Activated CD8-positive, alpha-beta T cell treated with anti-CD3 and anti-CD28 coated beads, Interleukin-2, amount 10 ng/mL, durations not matched to agents 7 days and 5 days (primary cell): Measurements from ENCODE around the gene TMEM175. TPM values are rescaled to one million over a fixed set of nuclear protein-coding genes. Genes with fewer than 3 reads are reported as not detected.
A peak's percentile ranks its signal among the peaks of the same experiment; 100 is the strongest.
"Not testable (repeated sequence)": the region's sequence is repeated elsewhere in the genome, so short reads cannot be mapped to it uniquely, and the experiment has no call there.

ENCODE experiments used
- ATAC-seq: fragments of 150-1000 bp; cut with Tn5 transposase; one replicate; pipeline ENCODE4 v1.10.0; 2021; ENCODE audit warnings: moderate library complexity
- CTCF ChIA-PET: fragments of 350-600 bp; sonication (Branson Sonifier 250); formaldehyde crosslinking; loops from one replicate; lab custom pipeline; 2021; ENCODE audit warnings: antibody characterized with exemption; lab: Charles Lee
- POLR2A ChIA-PET: fragments of 350-600 bp; sonication (Branson Sonifier 250); formaldehyde crosslinking; loops from one replicate; lab custom pipeline; 2021; ENCODE audit warnings: antibody characterized with exemption; lab: Charles Lee
- DNase-seq: peaks from one replicate; pipeline ENCODE4 v3.0.0-alpha.2; 2020
- H3K27ac Mint-ChIP-seq: one replicate; pipeline ENCODE4 v1.8.0; 2021; ENCODE audit warnings: mild to moderate bottlenecking, mixed read lengths
- H3K27me3 Mint-ChIP-seq: one replicate; pipeline ENCODE4 v1.8.0; 2021; ENCODE audit warnings: low read depth, mixed read lengths
- H3K36me3 Mint-ChIP-seq: one replicate; pipeline ENCODE4 v1.8.0; 2021; ENCODE audit warnings: low read depth, mixed read lengths
- H3K4me1 Mint-ChIP-seq: one replicate; pipeline ENCODE4 v1.8.0; 2021; ENCODE audit warnings: low read depth, mixed read lengths
- H3K4me3 Mint-ChIP-seq: one replicate; pipeline ENCODE4 v1.8.0; 2021; ENCODE audit warnings: mild to moderate bottlenecking, mixed read lengths
- H3K9me3 Mint-ChIP-seq: one replicate; pipeline ENCODE4 v1.8.0; 2022; ENCODE audit warnings: mixed read lengths; ENCODE audit not compliant: insufficient read depth
- total RNA-seq, 2 experiments: library from RNA; stranded (reverse); gene quantifications; one replicate each; pipeline ENCODE4 v1.2.3, GENCODE V29; 2021

The TMEM175 gene
- total RNA-seq, 2 experiments from 2014 or later = 27.2 to 30.1 TPM

DNA sequence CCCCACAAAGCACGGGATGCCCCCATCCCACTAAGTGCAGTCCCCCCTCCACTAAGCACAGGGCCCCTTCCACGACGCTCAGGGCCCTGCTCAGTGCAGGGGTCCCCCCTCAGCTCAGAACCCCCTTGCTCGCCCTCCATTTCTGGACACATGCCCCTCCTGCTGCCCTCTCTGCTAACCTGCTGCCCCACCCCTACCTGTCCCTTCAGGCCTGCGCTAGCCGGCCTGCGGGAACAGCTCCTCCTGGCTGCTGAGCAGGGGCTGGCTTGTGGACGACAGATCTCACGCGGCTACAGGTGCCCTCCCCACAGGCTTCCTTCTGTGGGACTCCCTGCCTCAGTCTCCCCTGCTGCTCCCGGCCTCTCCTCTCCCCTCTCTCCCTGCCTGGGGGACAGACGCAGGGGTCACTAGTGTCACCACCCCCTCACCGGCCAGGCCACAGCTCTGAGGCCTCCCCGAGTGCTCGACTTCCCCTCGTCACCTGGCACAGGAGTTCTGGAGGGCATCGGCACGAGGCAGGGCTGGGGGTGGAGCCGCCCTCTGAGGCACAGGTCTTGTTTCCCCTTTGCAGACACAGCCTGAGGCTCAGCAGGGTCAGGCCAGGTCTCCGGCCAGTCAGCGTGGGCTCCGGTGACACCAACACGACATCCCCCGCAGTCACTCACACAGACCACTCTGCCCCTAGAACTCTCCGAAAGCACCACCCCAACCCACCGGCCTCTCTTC lies 21.7 kb upstream of the TMEM175 start:
- Mint-ChIP-seq H3K36me3 (peaks cover 42% of the 10 kb centered on the region), H3K4me3 (no peak overlapping the region), H3K4me1 (peaks cover 9% of the 10 kb centered on the region), H3K27me3 (no peaks in the 10 kb centered on the region), H3K9me3 (no peaks in the 10 kb centered on the region), H3K27ac (no peak overlapping the region)
- DNase-seq (no peak), ATAC-seq (no peak)
- CTCF ChIA-PET = no interaction called here
- POLR2A ChIA-PET = no interaction called here

DNA sequence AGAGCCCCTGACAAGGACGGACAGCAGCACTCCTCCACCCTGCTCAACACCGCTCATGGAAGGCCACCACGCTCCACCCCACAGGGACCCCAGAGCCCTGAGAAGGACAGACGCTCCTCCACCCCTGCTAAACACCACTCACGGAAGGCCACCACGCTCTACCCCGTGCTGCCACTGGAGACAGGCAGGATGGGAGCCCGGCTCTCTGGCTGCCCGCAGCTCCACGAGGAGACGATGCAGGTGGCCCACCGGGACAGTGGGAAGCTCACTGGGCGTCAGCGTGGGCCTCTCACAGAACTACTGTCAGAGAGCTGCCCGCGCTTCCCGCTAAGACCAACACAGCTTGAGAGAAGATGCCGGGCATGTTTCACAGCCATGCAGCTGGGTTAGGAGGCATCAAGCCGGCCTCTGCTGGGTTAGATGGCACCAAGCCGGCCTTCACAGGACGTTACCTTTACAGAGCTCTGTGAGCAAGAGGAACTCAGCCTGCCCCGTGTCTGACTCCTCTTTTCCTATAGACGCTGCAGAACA lies 21.0 kb upstream of the TMEM175 start:
- Mint-ChIP-seq H3K27ac (no peak overlapping the region), H3K36me3 (peaks cover 34% of the 10 kb centered on the region), H3K4me1 (peaks cover 14% of the 10 kb centered on the region), H3K4me3 (no peak overlapping the region), H3K27me3 (no peaks in the 10 kb centered on the region), H3K9me3 (no peaks in the 10 kb centered on the region)
- ATAC-seq (no peak), DNase-seq (no peak)
- POLR2A ChIA-PET = no interaction called here
- CTCF ChIA-PET = no interaction called here

- DNase-seq (no peak), ATAC-seq (no peak)
- H3K9me3 Mint-ChIP-seq = no peaks in the 10 kb centered on the region
- peak overlapping the region; percentile 37 for H3K27ac Mint-ChIP-seq
- H3K36me3 Mint-ChIP-seq = peaks cover 27% of the 10 kb centered on the region
- H3K4me3 Mint-ChIP-seq = no peak overlapping the region
- peaks cover 20% of the 10 kb centered on the region for H3K4me1 Mint-ChIP-seq
- ChIA-PET POLR2A (no interaction called here), CTCF (no interaction called here)
- H3K27me3 Mint-ChIP-seq = no peaks in the 10 kb centered on the region
These were observed 20.3 kb upstream of the TMEM175 start for GRCh38 chr4:911871-912490.

GRCh38 chr4:912548-913279 lies 19.5 kb upstream of the TMEM175 start:
- H3K27me3 Mint-ChIP-seq = no peaks in the 10 kb centered on the region
- peak overlapping the region; percentile 28 for H3K27ac Mint-ChIP-seq
- CTCF ChIA-PET = no interaction called here
- peaks cover 32% of the 10 kb centered on the region for H3K36me3 Mint-ChIP-seq
- ATAC-seq (no peak), DNase-seq (no peak)
- peaks cover under 1% of the 10 kb centered on the region for H3K9me3 Mint-ChIP-seq
- POLR2A ChIA-PET = no interaction called here
- no peak overlapping the region for H3K4me3 Mint-ChIP-seq
- peaks cover 25% of the 10 kb centered on the region for H3K4me1 Mint-ChIP-seq

- Mint-ChIP-seq H3K36me3 (peaks cover 32% of the 10 kb centered on the region), H3K27ac (no peak overlapping the region), H3K9me3 (peaks cover 6% of the 10 kb centered on the region), H3K27me3 (no peaks in the 10 kb centered on the region), H3K4me1 (peaks cover 30% of the 10 kb centered on the region), H3K4me3 (no peak overlapping the region)
- ChIA-PET CTCF (no interaction called here), POLR2A (no interaction called here)
- no peak for DNase-seq
- no peak for ATAC-seq
These were observed 19.0 kb upstream of the TMEM175 start for GRCh38 chr4:913280-913618.

GRCh38 chr4:914531-914930 lies 17.7 kb upstream of the TMEM175 start:
- no peaks in the 10 kb centered on the region for H3K27me3 Mint-ChIP-seq
- no peak overlapping the region for H3K27ac Mint-ChIP-seq
- H3K4me3 Mint-ChIP-seq = no peak overlapping the region
- no peak for ATAC-seq
- peaks cover 31% of the 10 kb centered on the region for H3K4me1 Mint-ChIP-seq
- peaks cover 30% of the 10 kb centered on the region for H3K36me3 Mint-ChIP-seq
- ChIA-PET CTCF (no interaction called here), POLR2A (no interaction called here)
- H3K9me3 Mint-ChIP-seq = peaks cover 7% of the 10 kb centered on the region
- DNase-seq = no peak

- peak overlapping the region; percentile 16 for H3K4me3 Mint-ChIP-seq
- H3K36me3 Mint-ChIP-seq = peaks cover 32% of the 10 kb centered on the region
- H3K4me1 Mint-ChIP-seq = peaks cover 33% of the 10 kb centered on the region
- ChIA-PET POLR2A (no interaction called here), CTCF (no interaction called here)
- DNase-seq (no peak), ATAC-seq (peak; percentile 38)
- H3K9me3 Mint-ChIP-seq = peaks cover 7% of the 10 kb centered on the region
- H3K27me3 Mint-ChIP-seq = no peaks in the 10 kb centered on the region
- H3K27ac Mint-ChIP-seq = peak overlapping the region; percentile 76
These were observed 17.2 kb upstream of the TMEM175 start for GRCh38 chr4:915041-915474.

DNA sequence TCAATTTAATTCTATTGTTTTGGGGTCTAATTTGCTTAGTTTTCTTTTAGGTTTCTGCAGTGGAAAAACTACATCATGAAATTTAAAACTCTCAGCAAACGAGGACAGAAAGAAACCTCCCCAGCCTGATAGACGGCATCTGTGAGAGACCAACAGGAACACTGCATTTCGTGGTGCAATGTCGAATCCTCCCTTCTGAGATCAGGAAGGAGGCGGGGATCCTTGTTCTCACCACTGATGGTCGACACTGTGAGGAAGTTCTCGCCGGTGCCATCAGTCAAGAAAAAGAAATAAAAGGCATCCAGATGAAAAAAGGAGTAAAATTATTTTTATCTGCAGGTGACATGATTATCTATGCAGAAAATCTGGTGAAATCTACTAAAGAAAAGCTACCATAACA lies 16.7 kb upstream of the TMEM175 start:
- DNase-seq (peak; percentile 41), ATAC-seq (peak; percentile 81)
- Mint-ChIP-seq H3K9me3 (peaks cover 7% of the 10 kb centered on the region), H3K4me1 (peaks cover 33% of the 10 kb centered on the region), H3K27ac (peak overlapping the region; percentile 76), H3K4me3 (peak overlapping the region; percentile 34), H3K27me3 (no peaks in the 10 kb centered on the region), H3K36me3 (peaks cover 34% of the 10 kb centered on the region)
- POLR2A ChIA-PET = interaction anchor here (0.6 kb wide), 1 partner anchor 16 kb away, joined by 4 read pairs; no protein-coding TSS in a partner anchor
- CTCF ChIA-PET = interaction anchor here (1.0 kb wide), 1 partner anchor 8 kb away, joined by 3 read pairs; no protein-coding TSS in a partner anchor

GRCh38 chr4:917466-917865 lies 14.8 kb upstream of the TMEM175 start:
- POLR2A ChIA-PET = no interaction called here

GRCh38 chr4:917992-918391 lies 14.3 kb upstream of the TMEM175 start:
- Mint-ChIP-seq H3K4me3 (no peak overlapping the region), H3K36me3 (peaks cover 41% of the 10 kb centered on the region), H3K4me1 (peaks cover 50% of the 10 kb centered on the region), H3K27me3 (no peaks in the 10 kb centered on the region), H3K9me3 (peaks cover 7% of the 10 kb centered on the region), H3K27ac (no peak overlapping the region)
- ChIA-PET POLR2A (no interaction called here), CTCF (no interaction called here)
- DNase-seq (no peak), ATAC-seq (no peak)

More at GRCh38 chr4:917466-917865, 14.8 kb upstream of the TMEM175 start:
- ATAC-seq (no peak), DNase-seq (no peak)
- CTCF ChIA-PET = no interaction called here
- H3K27ac Mint-ChIP-seq = no peak overlapping the region
- H3K36me3 Mint-ChIP-seq = peaks cover 36% of the 10 kb centered on the region
- H3K27me3 Mint-ChIP-seq = no peaks in the 10 kb centered on the region
- H3K9me3 Mint-ChIP-seq = peaks cover 7% of the 10 kb centered on the region
- H3K4me1 Mint-ChIP-seq = peaks cover 45% of the 10 kb centered on the region
- H3K4me3 Mint-ChIP-seq = no peak overlapping the region

DNA sequence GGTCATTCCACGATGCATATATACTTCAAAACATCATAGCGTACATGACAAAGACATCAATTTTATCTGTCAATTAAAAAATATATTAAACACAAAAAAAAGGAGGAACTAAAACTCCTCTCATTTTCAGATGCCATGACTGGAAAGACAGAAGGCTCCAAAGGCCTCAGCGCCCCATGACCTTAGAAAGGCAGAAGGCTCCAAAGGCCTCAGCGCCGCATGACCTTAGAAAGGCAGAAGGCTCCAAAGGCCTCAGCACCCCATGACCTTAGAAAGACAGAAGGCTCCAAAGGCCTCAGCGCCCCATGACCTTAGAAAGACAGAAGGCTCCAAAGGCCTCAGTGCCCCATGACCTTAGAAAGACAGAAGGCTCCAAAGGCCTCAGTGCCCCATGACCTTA lies 13.7 kb upstream of the TMEM175 start:
- POLR2A ChIA-PET, ATAC-seq, H3K27me3 Mint-ChIP-seq, H3K4me3 Mint-ChIP-seq, H3K9me3 Mint-ChIP-seq, CTCF ChIA-PET, H3K27ac Mint-ChIP-seq, DNase-seq: not testable (repeated sequence)
- Mint-ChIP-seq H3K36me3 (peaks cover 42% of the 10 kb centered on the region), H3K4me1 (peaks cover 55% of the 10 kb centered on the region)
